ENCODE data around the gene PPP4R1. TPM values are rescaled to one million over a fixed set of nuclear protein-coding genes. Genes with fewer than 3 reads are reported as not detected.

PPP4R1 gene
- total and polyA plus RNA-seq, 12 donors, result 22.8 to 104 (median 58.0) TPM

GRCh38 chr18:9634856-9635255 lies 20.5 kb upstream of the PPP4R1 start:
- no peak for DNase-seq
- Histone ChIP-seq H3K4me3 (no peak overlapping the region), H3K27me3 (no peaks in the 10 kb centered on the region), H3K36me3 (replicated peaks in 1 of 2) (no peaks in the 10 kb centered on the region), H3K27ac (no peak overlapping the region), H3K9me3 (replicated peaks in 1 of 3) (no peaks in the 10 kb centered on the region), H3K4me1 (replicated peaks in 1 of 2) (no peaks in the 10 kb centered on the region)
- TF ChIP-seq POLR2A (IDR thresholded peaks at IDR 0.05), result no peak
- intact Hi-C loops (cut with DNase I), result no loop called here
- 89 to 95% (median 91%) methylated on average over 8 of the region's 8 CpGs for whole genome bisulfite sequencing, 4 donors

DNA sequence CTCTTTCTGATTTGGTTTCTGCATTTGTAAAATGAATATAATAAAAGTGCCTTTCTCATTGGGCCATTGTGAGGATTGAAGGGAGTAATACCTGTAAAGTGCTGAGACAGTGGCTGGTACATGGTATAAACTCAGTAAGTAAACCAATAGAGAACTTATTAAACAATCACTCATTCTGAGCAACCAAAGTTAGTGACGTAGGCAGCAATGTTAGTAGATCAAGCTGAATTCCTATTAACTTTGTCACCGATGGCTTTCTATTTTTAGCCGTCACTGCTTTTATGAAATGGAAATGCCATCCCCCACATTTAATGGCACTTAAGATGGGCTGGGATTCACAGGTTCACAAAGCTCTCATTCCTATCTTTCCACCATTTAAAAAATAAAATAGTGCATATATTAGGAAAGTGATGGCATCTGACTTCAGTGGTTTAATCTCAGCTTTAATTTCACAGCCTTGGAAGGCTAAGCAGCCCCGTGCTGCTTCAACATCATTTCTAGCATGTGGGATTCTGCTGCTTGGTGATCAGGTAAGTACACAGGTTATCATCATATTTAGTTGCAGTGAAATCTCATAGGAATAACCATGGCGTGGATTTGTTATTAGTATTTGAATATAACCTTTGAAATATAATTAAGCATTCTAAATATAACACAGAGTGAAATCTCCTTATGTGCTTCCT lies 17.6 kb upstream of the PPP4R1 start:
- DNase-seq, result peak in 2 of 7 donors; percentile 13 to 19
- no peaks in the 10 kb centered on the region for H3K9me3 ChIP-seq (replicated peaks in 1 of 3)
- WGBS, 4 donors, result 46 to 53% (median 49%) methylated on average over 5 of the region's 5 CpGs
- no peaks in the 10 kb centered on the region for H3K27me3 ChIP-seq
- no peak overlapping the region for H3K27ac ChIP-seq
- no peaks in the 10 kb centered on the region for H3K36me3 ChIP-seq (replicated peaks in 1 of 2)
- no peak overlapping the region for H3K4me3 ChIP-seq
- TF ChIP-seq POLR2A (IDR thresholded peaks at IDR 0.05), result no peak
- TF ChIP-seq, protein P1, sequence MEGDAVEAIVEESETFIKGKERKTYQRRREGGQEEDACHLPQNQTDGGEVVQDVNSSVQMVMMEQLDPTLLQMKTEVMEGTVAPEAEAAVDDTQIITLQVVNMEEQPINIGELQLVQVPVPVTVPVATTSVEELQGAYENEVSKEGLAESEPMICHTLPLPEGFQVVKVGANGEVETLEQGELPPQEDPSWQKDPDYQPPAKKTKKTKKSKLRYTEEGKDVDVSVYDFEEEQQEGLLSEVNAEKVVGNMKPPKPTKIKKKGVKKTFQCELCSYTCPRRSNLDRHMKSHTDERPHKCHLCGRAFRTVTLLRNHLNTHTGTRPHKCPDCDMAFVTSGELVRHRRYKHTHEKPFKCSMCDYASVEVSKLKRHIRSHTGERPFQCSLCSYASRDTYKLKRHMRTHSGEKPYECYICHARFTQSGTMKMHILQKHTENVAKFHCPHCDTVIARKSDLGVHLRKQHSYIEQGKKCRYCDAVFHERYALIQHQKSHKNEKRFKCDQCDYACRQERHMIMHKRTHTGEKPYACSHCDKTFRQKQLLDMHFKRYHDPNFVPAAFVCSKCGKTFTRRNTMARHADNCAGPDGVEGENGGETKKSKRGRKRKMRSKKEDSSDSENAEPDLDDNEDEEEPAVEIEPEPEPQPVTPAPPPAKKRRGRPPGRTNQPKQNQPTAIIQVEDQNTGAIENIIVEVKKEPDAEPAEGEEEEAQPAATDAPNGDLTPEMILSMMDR (IDR thresholded peaks at IDR 0.05), result no peak
- intact Hi-C loops (cut with DNase I), result no loop called here
- no peaks in the 10 kb centered on the region for H3K4me1 ChIP-seq (replicated peaks in 1 of 2)

DNA sequence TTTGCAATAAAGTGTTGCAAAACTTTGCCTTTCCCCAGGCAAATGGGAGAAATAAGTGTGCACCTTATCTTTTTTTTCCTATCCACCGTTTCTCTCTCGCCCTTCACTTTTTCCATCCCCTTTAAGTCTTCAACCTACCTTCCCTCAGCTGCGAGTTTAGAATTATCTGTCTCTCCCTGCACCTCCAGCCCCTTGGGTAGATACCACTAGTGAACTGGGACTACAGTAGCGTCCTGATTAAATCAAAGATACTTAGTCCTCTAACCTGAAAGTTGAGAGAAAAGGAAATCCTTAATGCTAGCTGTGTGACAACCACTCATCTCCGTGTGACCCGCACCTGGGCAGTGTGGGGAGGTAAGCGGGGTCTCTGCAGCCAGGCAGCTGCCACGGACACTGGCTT lies 16.1 kb upstream of the PPP4R1 start:
- intact Hi-C loops (cut with DNase I), result no loop called here
- Histone ChIP-seq H3K36me3 (replicated peaks in 1 of 2) (no peaks in the 10 kb centered on the region), H3K9me3 (replicated peaks in 1 of 3) (no peaks in the 10 kb centered on the region), H3K4me1 (replicated peaks in 1 of 2) (no peaks in the 10 kb centered on the region), H3K27ac (no peak overlapping the region), H3K27me3 (no peaks in the 10 kb centered on the region), H3K4me3 (no peak overlapping the region)
- WGBS, 4 donors, result 84 to 90% (median 89%) methylated on average over 8 of the region's 8 CpGs
- DNase-seq, result no peak
- TF ChIP-seq, protein P1 (IDR thresholded peaks at IDR 0.05), result no peak
- no peak for TF ChIP-seq POLR2A (IDR thresholded peaks at IDR 0.05)

DNA sequence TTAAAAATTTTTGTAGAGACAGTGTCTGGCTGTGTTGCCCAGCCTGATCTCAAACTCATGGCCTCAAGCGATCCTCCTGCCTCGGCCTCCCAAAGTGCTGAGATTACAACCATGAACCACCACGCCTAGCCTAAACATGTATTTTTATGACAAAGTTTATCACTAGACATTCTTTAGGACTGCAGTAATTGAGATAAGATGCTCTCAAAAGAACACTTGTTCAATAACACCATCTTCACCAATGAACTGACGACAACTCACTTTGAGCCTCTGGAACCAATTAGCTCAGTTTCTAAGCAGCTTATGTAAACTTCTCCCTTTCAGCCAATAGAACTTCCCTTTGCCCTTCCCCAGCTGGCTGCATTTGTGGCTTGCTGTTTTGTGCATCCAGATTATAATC lies 15.3 kb upstream of the PPP4R1 start:
- H3K4me3 ChIP-seq, result no peak overlapping the region
- no peaks in the 10 kb centered on the region for H3K9me3 ChIP-seq (replicated peaks in 1 of 3)
- intact Hi-C loops (cut with DNase I), result no loop called here
- TF ChIP-seq POLR2A (IDR thresholded peaks at IDR 0.05), result no peak
- TF ChIP-seq, protein P1 (IDR thresholded peaks at IDR 0.05), result no peak
- H3K27me3 ChIP-seq, result no peaks in the 10 kb centered on the region
- no peak for DNase-seq
- WGBS, 4 donors, result 84 to 90% (median 90%) methylated on average over 4 of the region's 4 CpGs
- no peaks in the 10 kb centered on the region for H3K4me1 ChIP-seq (replicated peaks in 1 of 2)
- H3K36me3 ChIP-seq (replicated peaks in 1 of 2), result no peaks in the 10 kb centered on the region
- no peak overlapping the region for H3K27ac ChIP-seq

GRCh38 chr18:9628984-9629383 lies 14.6 kb upstream of the PPP4R1 start:
- Histone ChIP-seq H3K27ac (peak overlapping the region in 3 of 5 donors; percentile 39 to 64 (median 59)), H3K4me3 (no peak overlapping the region), H3K27me3 (no peaks in the 10 kb centered on the region), H3K4me1 (replicated peaks in 1 of 2) (no peaks in the 10 kb centered on the region), H3K9me3 (replicated peaks in 1 of 3) (no peaks in the 10 kb centered on the region), H3K36me3 (replicated peaks in 1 of 2) (no peaks in the 10 kb centered on the region)
- intact Hi-C loops (cut with DNase I), result no loop called here
- TF ChIP-seq POLR2A (IDR thresholded peaks at IDR 0.05), result no peak
- TF ChIP-seq, protein P1 (IDR thresholded peaks at IDR 0.05), result no peak
- WGBS, 4 donors, result 65 to 87% (median 70%) methylated on average over 5 of the region's 5 CpGs
- peak in 6 of 7 donors; percentile 22 to 62 (median 28) for DNase-seq
